Right cardiac atrium (tissue), 5 donors: ENCODE results near the gene SLC25A13. TPM values are rescaled to one million over a fixed set of nuclear protein-coding genes. Genes with fewer than 3 reads are reported as not detected.

ENCODE experiments used
- ATAC-seq, 2 donors: fragments of 200-7000 bp; cut with Tn5 transposase; one replicate each; pipeline versions ENCODE4 v1.8.0 to v1.9.1; 2020; ENCODE audit warnings: moderate library complexity in 2 of 2, mild to moderate bottlenecking in 1 of 2
- DNase-seq, 3 donors: peaks; one replicate each; pipeline ENCODE4 v3.0.0-alpha.2; 2020
- H3K27ac ChIP-seq: one replicate; pipeline ENCODE4 v1.5.1; 2013; ENCODE audit warnings: mild to moderate bottlenecking, low read length, control low read depth, moderate library complexity
- H3K27me3 ChIP-seq: one replicate; pipeline ENCODE4 v1.6.1; 2013; ENCODE audit not compliant: control insufficient read depth, insufficient read depth
- H3K4me1 ChIP-seq: one replicate; pipeline ENCODE4 v1.6.1; 2013; ENCODE audit warnings: low read length; ENCODE audit not compliant: control insufficient read depth, insufficient read depth
- H3K4me3 ChIP-seq: one replicate; pipeline ENCODE4 v1.5.1; 2013; ENCODE audit warnings: low read length, control low read depth
- H3K9me3 ChIP-seq: one replicate; pipeline ENCODE4 v1.6.1; 2013; ENCODE audit warnings: low read length; ENCODE audit not compliant: control insufficient read depth
- WGBS: extraction: QIAGEN DNeasy Blood & Tissue Kit; methylation state at CpG from one replicate; pipeline ENCODE4 v1.1.7; 2013; 5-methylcytosine and 5-hydroxymethylcytosine counted together
- intact Hi-C, 4 donors: fragments of 100-400 bp; cut with DNase I; formaldehyde crosslinking; loops; one replicate each; pipeline versions ENCODE4 v1.11.0 to v1.14.0; 2022 to 2023
- polyA plus RNA-seq: library from polyadenylated mRNA; stranded (reverse); fragments of 200-250 nt; gene quantifications from one replicate; pipeline ENCODE4 v1.2.3, GENCODE V29; 2013
- total RNA-seq, 4 donors: library from RNA; stranded (reverse); fragmentation: NEBNext Ultra II Directional; extraction: Animal tissue kit (Norgen Biotek cat#: 25700); gene quantifications; one replicate each; pipeline ENCODE4 v1.2.1, GENCODE V29; 2021
- donor health status: healthy with polysubstance abuse.
- donor health status: DM: no; HTN: yes; CAD: no.
- donor health status: DM: no; HTN: no; CAD: no.
- donor health status: DM: no; HTN: yes; CAD: no; lungs with severe emphysema.
- donor health status: DM: yes; HTN: yes; CAD: no.

SLC25A13 gene
- total and polyA plus RNA-seq, 5 donors, result 4.5 to 23.3 (median 12.1) TPM

DNA sequence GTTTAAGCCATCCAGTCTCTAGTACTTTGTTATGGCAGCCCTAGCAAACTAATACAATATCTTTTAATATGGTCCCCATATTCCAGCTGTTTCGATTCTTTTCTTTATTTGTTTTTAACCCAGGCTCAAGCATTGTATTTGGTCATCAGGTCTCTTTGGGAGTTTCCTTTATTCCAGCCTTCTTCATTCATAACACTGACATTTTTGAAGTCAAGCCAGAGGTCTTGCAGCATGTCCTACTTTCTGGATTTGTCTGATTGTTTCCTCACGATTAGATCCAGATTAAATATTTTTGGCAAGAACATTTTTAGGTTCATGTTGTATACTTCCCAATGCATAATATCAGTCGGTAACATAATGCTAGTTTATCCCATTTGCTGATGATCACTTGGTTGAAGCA is 11.8 kb downstream of the SLC25A13 start:
- intact Hi-C loops, result no loop called here
- 32% methylated on average over 3 of the region's 3 CpGs for WGBS
- peak; percentile 49 for ATAC-seq

DNA sequence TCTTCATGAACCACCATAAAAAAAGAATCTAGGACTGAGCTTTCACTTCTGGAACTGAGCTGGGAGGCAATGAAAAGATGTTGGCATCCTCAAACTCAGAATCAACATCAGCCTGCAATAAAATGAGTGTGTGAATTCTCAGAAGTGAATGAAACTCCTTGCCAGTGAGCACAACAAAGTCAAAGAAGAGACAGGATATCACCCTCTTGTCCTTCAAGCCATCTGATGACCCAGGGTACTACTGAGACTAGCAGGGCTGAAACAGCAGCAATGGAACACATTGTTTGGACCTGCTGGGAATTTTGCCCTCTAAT is 13.0 kb downstream of the SLC25A13 start:
- Histone ChIP-seq H3K27me3 (no peaks in the 10 kb centered on the region), H3K4me3 (no peak overlapping the region), H3K4me1 (peaks cover 8% of the 10 kb centered on the region), H3K27ac (no peak overlapping the region), H3K9me3 (no peaks in the 10 kb centered on the region)
- intact Hi-C loops, result no loop called here
- no peak for ATAC-seq
- no peak for DNase-seq

More for the DNA sequence above, 11.8 kb downstream of the SLC25A13 start:
- Histone ChIP-seq H3K27ac (no peak overlapping the region), H3K9me3 (no peaks in the 10 kb centered on the region), H3K4me3 (no peak overlapping the region), H3K4me1 (peaks cover 13% of the 10 kb centered on the region), H3K27me3 (no peaks in the 10 kb centered on the region)
- no peak for DNase-seq

DNA sequence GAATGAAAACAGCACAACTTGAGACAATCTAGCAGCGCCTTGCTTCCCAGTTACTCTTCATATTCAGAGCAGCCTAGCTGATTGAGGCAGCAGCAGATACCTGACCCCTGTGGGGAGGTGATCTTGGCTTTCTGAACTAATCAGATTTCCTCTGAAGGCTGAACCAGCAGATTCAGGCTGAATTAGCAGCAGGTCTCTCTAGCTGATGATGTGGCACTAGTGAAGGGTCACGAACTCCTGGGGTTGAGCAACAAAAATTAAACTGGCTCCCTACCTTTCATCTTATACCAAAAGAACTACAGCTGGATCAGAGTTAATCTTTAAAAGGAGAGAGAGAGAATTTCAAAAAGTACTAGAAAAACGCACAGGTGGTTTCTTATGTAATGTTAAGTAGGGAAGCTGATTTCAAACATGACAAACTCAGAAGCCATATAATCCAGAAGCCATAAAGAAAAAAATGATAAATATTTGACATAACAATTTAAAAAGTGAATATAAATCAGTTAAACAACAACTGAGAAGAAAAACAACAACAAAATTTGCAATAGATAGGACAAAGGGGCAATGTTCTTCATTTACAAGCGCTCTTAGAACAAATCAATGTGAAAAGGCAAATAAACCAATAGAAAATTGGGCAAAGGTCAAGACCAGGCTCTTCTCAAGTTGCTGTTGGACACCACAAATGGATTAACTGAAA is 13.5 kb downstream of the SLC25A13 start:
- H3K4me3 ChIP-seq, result no peak overlapping the region
- H3K27me3 ChIP-seq, result no peaks in the 10 kb centered on the region
- no peaks in the 10 kb centered on the region for H3K9me3 ChIP-seq
- H3K4me1 ChIP-seq, result peaks cover 8% of the 10 kb centered on the region
- intact Hi-C loops, result no loop called here
- 96% methylated on average over 4 of the region's 4 CpGs for WGBS
- DNase-seq, result no peak
- H3K27ac ChIP-seq, result no peak overlapping the region
- no peak for ATAC-seq

DNA sequence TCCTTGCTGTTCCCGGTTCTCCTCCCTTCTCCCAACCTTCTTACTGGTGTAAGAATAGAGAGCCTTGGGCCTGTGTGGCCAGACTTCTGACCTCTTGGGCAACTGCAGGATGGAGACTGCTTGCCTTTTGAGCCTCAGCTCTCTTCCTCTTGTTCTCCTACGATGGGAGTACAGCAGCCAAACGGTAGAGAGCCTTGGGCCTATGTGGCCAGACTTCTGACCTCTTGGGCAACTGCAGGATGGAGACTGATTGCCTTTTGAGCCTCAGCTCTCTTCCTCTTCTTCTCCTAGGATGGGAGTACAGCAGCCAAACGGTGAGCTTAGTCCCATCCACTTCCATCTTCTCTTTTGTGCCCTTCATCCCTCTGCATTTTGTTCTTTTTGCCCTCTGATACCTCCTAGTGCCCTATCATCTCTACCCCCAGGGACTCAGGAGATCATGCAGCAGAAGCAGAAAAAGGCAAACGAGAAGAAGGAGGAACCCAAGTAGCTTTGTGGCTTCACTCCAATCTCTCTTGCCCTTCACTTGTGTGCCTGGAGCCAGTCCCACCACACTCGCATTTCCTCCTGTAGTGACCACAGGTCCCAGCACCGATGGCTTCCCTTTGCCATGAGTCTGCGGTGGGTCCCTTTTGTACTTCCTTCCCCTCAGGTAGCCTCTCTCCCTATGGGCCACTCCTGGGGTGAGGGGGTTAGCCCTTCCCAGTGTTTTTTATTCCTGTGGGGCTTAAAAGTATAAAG is 15.3 kb downstream of the SLC25A13 start:
- Histone ChIP-seq H3K27me3 (no peaks in the 10 kb centered on the region), H3K27ac (no peak overlapping the region), H3K4me1 (peaks cover 8% of the 10 kb centered on the region), H3K4me3 (no peak overlapping the region), H3K9me3 (no peaks in the 10 kb centered on the region)
- intact Hi-C loops, result no loop called here
- no peak for DNase-seq
- no peak for ATAC-seq
- WGBS, result 73% methylated on average over 8 of the region's 8 CpGs

DNA sequence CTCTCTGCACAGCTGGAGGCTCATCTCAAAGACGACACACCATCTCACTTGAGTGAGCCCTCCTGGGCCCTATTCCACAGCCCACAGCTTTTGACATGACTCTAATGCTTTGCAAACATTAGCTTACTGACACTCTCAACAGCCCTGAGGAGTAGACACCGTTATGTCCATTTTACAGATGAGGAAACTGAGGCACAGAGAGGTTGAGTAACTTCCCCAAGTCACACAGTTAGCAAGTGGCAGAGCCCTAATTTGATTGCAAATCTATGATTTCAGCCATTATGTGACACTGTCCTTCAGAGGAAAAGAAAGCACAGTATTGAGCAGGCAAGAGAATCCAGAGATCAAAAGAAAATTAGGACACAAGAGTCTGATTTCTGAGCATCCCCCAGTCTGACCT is 16.0 kb downstream of the SLC25A13 start:
- intact Hi-C loops, result no loop called here
- H3K4me1 ChIP-seq, result peaks cover 8% of the 10 kb centered on the region
- no peak for ATAC-seq

DNA sequence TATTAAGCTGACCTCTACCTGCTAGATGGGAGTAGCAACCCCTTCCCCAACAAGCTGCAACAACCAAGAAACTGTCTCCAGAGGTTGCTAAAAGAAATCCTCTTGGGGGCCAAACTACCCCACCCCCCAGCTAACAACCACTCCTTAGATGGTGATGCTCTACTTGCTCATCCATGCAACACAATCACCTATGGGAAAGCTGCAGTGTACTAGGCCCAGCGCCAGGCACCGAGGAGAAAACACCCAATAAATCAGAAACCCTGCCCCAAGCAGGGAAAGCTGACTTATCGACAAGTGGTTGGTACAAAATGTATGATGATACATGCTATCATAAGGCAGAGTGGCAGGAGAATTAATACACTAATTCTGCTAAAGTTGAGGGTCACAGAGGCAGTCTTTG is 17.3 kb downstream of the SLC25A13 start:
- H3K27me3 ChIP-seq, result no peaks in the 10 kb centered on the region
- DNase-seq (no peak), ATAC-seq (no peak)
- intact Hi-C loops, result no loop called here
- 95% methylated on average over 3 of the region's 3 CpGs for WGBS
- H3K4me1 ChIP-seq, result peaks cover 8% of the 10 kb centered on the region
- H3K4me3 ChIP-seq, result no peak overlapping the region
- no peak overlapping the region for H3K27ac ChIP-seq
- no peaks in the 10 kb centered on the region for H3K9me3 ChIP-seq

More for the DNA sequence above, 16.0 kb downstream of the SLC25A13 start:
- Histone ChIP-seq H3K4me3 (no peak overlapping the region), H3K27me3 (no peaks in the 10 kb centered on the region), H3K27ac (no peak overlapping the region), H3K9me3 (no peaks in the 10 kb centered on the region)
- no peak for DNase-seq
- WGBS, result 93% methylated on average over 2 of the region's 2 CpGs

DNA sequence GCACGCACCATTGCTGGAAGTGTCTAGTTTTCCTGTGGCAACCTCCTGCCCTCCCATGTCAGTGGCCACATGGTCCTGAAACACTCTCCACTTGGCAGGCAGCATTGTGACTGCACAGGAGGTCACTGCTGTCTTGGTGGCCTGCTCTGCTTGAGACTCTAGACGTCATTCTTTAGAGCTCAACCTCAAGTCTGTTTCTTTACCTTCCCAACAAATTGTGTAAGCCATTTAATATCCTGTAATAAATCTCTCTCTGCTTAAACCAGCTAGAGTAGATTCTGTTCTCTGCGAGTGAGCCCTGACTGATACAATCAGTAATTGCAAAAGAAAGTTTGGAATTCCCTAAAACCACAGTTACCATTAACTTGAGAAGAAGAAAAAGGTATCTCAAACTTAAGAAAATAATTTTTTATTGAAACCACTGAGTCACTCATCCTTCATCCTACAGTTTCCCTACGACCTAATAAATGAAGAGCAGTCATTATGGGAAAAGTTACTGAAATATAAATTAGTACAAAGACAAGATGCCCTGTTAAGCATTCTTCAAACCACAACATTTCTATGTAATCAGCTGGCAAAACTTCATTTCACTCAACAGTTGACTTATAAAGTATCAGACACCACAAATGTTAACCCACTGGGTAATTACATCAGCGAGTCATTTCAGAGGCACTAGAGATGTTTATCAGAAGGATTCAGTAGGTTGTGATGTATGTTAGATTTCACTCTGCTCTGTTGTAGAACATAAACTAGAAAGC is 18.0 kb downstream of the SLC25A13 start:
- H3K4me3 ChIP-seq, result no peak overlapping the region
- intact Hi-C loops, result no loop called here
- ATAC-seq, result no peak
- H3K27ac ChIP-seq, result no peak overlapping the region
- WGBS, result 85% methylated on average over 5 of the region's 5 CpGs
- no peaks in the 10 kb centered on the region for H3K9me3 ChIP-seq
- DNase-seq, result no peak
- no peaks in the 10 kb centered on the region for H3K27me3 ChIP-seq
- H3K4me1 ChIP-seq, result peaks cover 5% of the 10 kb centered on the region

DNA sequence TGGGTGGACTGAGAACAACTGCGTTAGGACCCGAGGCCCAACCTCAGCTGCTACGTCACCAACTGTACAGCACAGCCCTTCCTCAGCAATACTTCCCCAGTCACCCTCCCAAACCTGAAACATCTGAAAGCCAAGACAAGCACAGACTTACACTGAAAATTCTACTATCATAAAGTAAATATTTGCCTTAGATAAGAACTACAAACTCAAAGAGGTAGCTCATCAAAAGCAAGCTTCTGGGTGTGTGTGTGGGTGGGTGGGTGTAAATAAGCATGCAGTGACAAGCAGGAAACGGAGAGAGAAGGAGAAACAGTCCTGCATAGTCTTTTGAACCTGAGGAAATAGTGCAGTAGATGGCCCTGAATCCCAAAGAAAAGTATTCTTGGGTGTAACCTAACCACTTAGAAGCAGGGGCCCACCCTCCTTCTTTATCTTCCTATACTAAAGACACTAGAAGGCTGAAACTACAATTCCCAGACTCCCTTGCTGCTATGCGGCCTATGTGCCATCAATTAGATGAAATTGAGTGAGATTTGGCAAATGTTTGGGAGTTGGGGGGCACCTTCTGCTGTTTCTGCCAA is 18.7 kb downstream of the SLC25A13 start:
- Histone ChIP-seq H3K9me3 (no peaks in the 10 kb centered on the region), H3K4me1 (peaks cover 5% of the 10 kb centered on the region), H3K4me3 (no peak overlapping the region), H3K27ac (no peak overlapping the region), H3K27me3 (no peaks in the 10 kb centered on the region)
- ATAC-seq (peak; percentile 38 to 94), DNase-seq (no peak)
- intact Hi-C loops, result no loop called here
- WGBS, result 71% methylated on average over 5 of the region's 5 CpGs

DNA sequence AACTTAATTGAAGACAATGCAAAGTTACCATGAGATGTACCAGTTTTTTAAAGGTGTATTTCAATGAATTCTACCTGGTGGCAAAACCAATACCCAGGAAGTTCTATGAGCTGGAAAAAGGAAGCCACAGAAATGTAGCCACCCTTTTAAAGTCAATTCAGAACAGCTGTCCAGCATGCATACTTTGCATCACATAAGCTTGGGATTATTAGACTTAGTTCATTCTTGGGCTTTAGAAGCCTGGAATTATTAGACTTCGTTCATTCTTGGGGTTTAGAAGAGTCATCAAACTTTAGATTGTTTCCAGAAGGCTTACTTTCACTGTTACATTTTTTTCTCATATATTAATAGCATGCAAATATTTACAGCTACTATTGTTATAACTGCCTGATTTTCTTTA is 20.9 kb downstream of the SLC25A13 start:
- intact Hi-C loops, result no loop called here
- Histone ChIP-seq H3K4me3 (no peak overlapping the region), H3K27ac (no peak overlapping the region), H3K9me3 (no peaks in the 10 kb centered on the region), H3K27me3 (no peaks in the 10 kb centered on the region), H3K4me1 (no peaks in the 10 kb centered on the region)
- no peak for DNase-seq
- WGBS, result 89% methylated on average over 1 of the region's 1 CpG
- ATAC-seq, result no peak

DNA sequence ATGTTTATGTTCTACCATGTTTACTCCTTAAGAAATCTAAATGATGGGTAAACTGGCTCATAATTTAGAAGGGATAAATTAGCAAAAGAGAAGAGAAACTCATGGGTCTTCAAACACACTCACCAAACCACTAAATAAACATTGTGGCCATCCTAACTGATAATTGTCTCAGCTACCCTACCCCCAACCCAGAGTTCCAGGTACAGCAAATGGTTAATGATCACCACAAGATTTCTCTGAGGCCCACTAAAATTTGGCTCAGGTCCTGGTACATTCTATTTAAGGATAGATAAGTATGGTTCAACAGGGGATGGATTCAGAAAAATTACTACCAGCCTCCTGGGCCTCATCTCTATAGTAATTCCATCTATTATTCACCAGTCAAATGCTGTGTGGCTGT is 21.4 kb downstream of the SLC25A13 start:
- no peak for ATAC-seq

DNA sequence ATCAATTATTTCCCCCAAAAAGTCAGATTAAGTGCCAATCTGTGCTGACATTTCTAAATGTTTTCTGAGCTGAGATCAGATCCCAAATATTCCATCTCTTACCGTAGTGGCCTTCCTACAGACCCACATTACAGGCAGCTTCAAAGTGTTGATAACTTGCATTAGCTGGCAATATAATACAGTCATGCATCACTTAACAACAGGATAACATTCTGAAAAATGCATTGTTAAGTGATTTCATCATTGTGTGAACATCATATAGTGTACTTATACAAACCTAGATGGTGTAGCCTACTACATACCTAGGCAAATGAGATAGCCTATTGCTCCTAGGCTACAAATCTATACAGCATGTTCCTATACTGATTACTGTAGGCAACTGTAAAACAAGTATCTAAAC is 22.4 kb downstream of the SLC25A13 start:
- ATAC-seq (no peak), DNase-seq (no peak)
- Histone ChIP-seq H3K4me1 (no peaks in the 10 kb centered on the region), H3K4me3 (no peak overlapping the region), H3K27ac (no peak overlapping the region), H3K9me3 (no peaks in the 10 kb centered on the region), H3K27me3 (no peaks in the 10 kb centered on the region)
- intact Hi-C loops, result no loop called here
- WGBS, result 55% methylated on average over 1 of the region's 1 CpG

More for the DNA sequence above, 21.4 kb downstream of the SLC25A13 start:
- Histone ChIP-seq H3K27me3 (no peaks in the 10 kb centered on the region), H3K27ac (no peak overlapping the region), H3K4me1 (no peaks in the 10 kb centered on the region), H3K9me3 (no peaks in the 10 kb centered on the region), H3K4me3 (no peak overlapping the region)
- DNase-seq, result no peak
- intact Hi-C loops, result no loop called here
